ENCODE data around the gene PGAP1. TPM values are rescaled to one million over a fixed set of nuclear protein-coding genes. Genes with fewer than 3 reads are reported as not detected.

Gene PGAP1
- 10 to 100 TPM; 17.8 to 19.2 TPM for total RNA-seq

GRCh38 chr2:196926562-196927375 is at the start of gene PGAP1:
TSS of gene PGAP1 (minus strand) at chr2:196926707. CDS start at chr2:196926616, 91 bp downstream.
- H3K4me1 Mint-ChIP-seq: peaks cover 26% of the 10 kb centered on the region
- peak within 1 kb of the TSS; percentile 99 for H3K27ac Mint-ChIP-seq
- H3K9me3 Mint-ChIP-seq: no peaks in the 10 kb centered on the region
- H3K4me3 Mint-ChIP-seq: peak within 1 kb of the TSS; percentile 99
- H3K27me3 Mint-ChIP-seq: no peaks in the 10 kb centered on the region
- peaks cover 11% of the 10 kb centered on the region for H3K36me3 Mint-ChIP-seq
- peak; percentile 96 for DNase-seq

- H3K27me3 Mint-ChIP-seq: no peaks in the 10 kb centered on the region
- H3K4me1 Mint-ChIP-seq: peaks cover 13% of the 10 kb centered on the region
- peaks cover 1% of the 10 kb centered on the region for H3K36me3 Mint-ChIP-seq
- H3K27ac Mint-ChIP-seq: no peak overlapping the region
- peaks cover 6% of the 10 kb centered on the region for H3K9me3 Mint-ChIP-seq
- no peak overlapping the region for H3K4me3 Mint-ChIP-seq
- DNase-seq: no peak
These were observed 48.5 kb upstream of the PGAP1 start for GRCh38 chr2:196974970-196975369.

- H3K4me3 Mint-ChIP-seq: no peak overlapping the region
- H3K9me3 Mint-ChIP-seq: peaks cover 3% of the 10 kb centered on the region
- H3K4me1 Mint-ChIP-seq: peaks cover 4% of the 10 kb centered on the region
- H3K27ac Mint-ChIP-seq: no peak overlapping the region
- no peaks in the 10 kb centered on the region for H3K27me3 Mint-ChIP-seq
- peaks cover 2% of the 10 kb centered on the region for H3K36me3 Mint-ChIP-seq
- no peak for DNase-seq
These were observed 45.2 kb upstream of the PGAP1 start for GRCh38 chr2:196971574-196972279.

DNA sequence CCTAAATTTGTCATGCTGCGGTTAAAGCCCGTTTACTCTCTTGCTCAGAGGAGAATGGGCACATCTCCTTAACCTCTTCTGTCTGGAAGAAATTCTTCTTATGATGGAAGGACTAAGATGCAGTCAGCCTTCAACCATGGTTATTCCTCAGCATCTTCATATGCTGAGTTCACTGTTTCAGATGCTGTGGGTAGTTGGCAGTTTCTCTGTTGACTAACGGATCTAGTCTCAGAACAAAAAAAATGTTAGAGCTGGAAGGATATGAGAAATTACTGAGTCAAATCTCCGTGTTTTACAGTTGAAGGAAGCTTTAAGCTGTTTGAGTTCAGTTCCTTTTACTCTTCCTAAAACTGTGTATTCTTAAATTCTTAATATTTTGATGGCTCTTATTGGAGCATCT is 43.6 kb upstream of the PGAP1 start:
- H3K4me1 Mint-ChIP-seq: peaks cover 3% of the 10 kb centered on the region
- H3K9me3 Mint-ChIP-seq: peaks cover 1% of the 10 kb centered on the region
- no peak overlapping the region for H3K4me3 Mint-ChIP-seq
- DNase-seq: no peak
- H3K36me3 Mint-ChIP-seq: peaks cover 2% of the 10 kb centered on the region
- H3K27me3 Mint-ChIP-seq: no peaks in the 10 kb centered on the region
- H3K27ac Mint-ChIP-seq: no peak overlapping the region

- H3K27ac Mint-ChIP-seq: no peak overlapping the region
- no peaks in the 10 kb centered on the region for H3K4me1 Mint-ChIP-seq
- H3K9me3 Mint-ChIP-seq: peaks cover 1% of the 10 kb centered on the region
- DNase-seq: no peak
- no peak overlapping the region for H3K4me3 Mint-ChIP-seq
- peaks cover 2% of the 10 kb centered on the region for H3K36me3 Mint-ChIP-seq
- no peaks in the 10 kb centered on the region for H3K27me3 Mint-ChIP-seq
These were observed 42.0 kb upstream of the PGAP1 start for GRCh38 chr2:196968516-196968915.

GRCh38 chr2:196967775-196968174 is 41.3 kb upstream of the PGAP1 start:
- peaks cover 1% of the 10 kb centered on the region for H3K9me3 Mint-ChIP-seq
- peaks cover 4% of the 10 kb centered on the region for H3K36me3 Mint-ChIP-seq
- H3K4me3 Mint-ChIP-seq: no peak overlapping the region
- no peak for DNase-seq
- no peak overlapping the region for H3K27ac Mint-ChIP-seq
- no peaks in the 10 kb centered on the region for H3K27me3 Mint-ChIP-seq
- H3K4me1 Mint-ChIP-seq: peaks cover 4% of the 10 kb centered on the region

- Mint-ChIP-seq H3K4me3 (no peak overlapping the region), H3K27me3 (no peaks in the 10 kb centered on the region), H3K9me3 (peaks cover 1% of the 10 kb centered on the region), H3K4me1 (peaks cover 10% of the 10 kb centered on the region), H3K36me3 (peaks cover 4% of the 10 kb centered on the region), H3K27ac (no peak overlapping the region)
- no peak for DNase-seq
These were observed 40.6 kb upstream of the PGAP1 start for GRCh38 chr2:196967116-196967515.

GRCh38 chr2:196966061-196966460 is 39.6 kb upstream of the PGAP1 start:
- no peak overlapping the region for H3K4me3 Mint-ChIP-seq
- H3K9me3 Mint-ChIP-seq: peaks cover 1% of the 10 kb centered on the region
- H3K27me3 Mint-ChIP-seq: no peaks in the 10 kb centered on the region
- peaks cover 19% of the 10 kb centered on the region for H3K4me1 Mint-ChIP-seq
- H3K27ac Mint-ChIP-seq: no peak overlapping the region
- no peak for DNase-seq
- H3K36me3 Mint-ChIP-seq: peaks cover 4% of the 10 kb centered on the region

GRCh38 chr2:196965651-196966050 is 39.1 kb upstream of the PGAP1 start:
- Mint-ChIP-seq H3K27ac (no peak overlapping the region), H3K27me3 (no peaks in the 10 kb centered on the region), H3K9me3 (peaks cover 1% of the 10 kb centered on the region), H3K36me3 (peaks cover 4% of the 10 kb centered on the region), H3K4me1 (peaks cover 19% of the 10 kb centered on the region), H3K4me3 (no peak overlapping the region)
- DNase-seq: no peak

DNA sequence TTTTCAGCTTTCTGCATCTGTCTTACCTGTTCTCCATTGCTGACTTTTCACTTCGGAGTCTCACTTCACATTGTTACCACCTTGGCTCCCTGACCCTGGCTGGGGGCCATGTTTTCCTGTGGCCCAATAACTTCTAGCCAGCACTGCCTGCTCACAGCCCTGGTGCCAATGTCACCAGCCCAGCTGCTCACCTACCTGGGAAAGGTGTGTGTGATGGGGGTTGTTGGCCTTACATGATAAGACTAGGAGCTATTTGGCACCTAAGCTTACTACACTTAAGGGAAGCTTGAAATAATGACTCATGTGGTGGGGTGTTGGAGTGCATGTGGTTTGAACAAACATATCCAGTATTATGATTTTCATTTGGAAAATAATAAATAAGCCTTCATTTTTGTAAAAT is 37.5 kb upstream of the PGAP1 start:
- no peak for DNase-seq
- peaks cover 4% of the 10 kb centered on the region for H3K36me3 Mint-ChIP-seq
- peaks cover 1% of the 10 kb centered on the region for H3K9me3 Mint-ChIP-seq
- H3K4me1 Mint-ChIP-seq: peaks cover 19% of the 10 kb centered on the region
- H3K27me3 Mint-ChIP-seq: no peaks in the 10 kb centered on the region
- H3K4me3 Mint-ChIP-seq: no peak overlapping the region
- H3K27ac Mint-ChIP-seq: no peak overlapping the region

- H3K27me3 Mint-ChIP-seq: no peaks in the 10 kb centered on the region
- H3K4me1 Mint-ChIP-seq: peaks cover 25% of the 10 kb centered on the region
- H3K9me3 Mint-ChIP-seq: peaks cover 3% of the 10 kb centered on the region
- no peak overlapping the region for H3K4me3 Mint-ChIP-seq
- H3K36me3 Mint-ChIP-seq: peaks cover 4% of the 10 kb centered on the region
- H3K27ac Mint-ChIP-seq: peak overlapping the region; percentile 46
- no peak for DNase-seq
These were observed 36.5 kb upstream of the PGAP1 start for GRCh38 chr2:196963043-196963442.

DNA sequence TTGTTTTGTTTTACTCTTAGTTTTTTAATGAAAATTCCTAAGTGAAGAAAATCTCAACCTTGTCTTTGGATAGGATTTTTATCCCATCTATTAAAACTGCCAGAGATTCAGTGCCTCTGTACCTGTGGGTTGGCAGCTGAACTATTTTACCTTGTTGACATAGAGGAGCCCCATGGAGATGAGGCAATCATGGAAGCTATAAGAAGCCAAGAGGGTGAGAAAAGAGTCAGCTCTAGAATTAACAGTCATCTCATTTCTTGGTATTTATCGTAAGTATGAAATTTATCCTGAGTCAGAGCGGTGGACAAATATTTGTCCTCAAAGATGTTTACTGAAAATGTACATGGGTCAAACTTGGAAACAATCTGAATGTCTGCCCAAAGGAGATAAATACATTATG is 35.8 kb upstream of the PGAP1 start:
- Mint-ChIP-seq H3K27me3 (no peaks in the 10 kb centered on the region), H3K4me3 (peak overlapping the region; percentile 20), H3K36me3 (peaks cover 4% of the 10 kb centered on the region), H3K4me1 (peaks cover 25% of the 10 kb centered on the region), H3K27ac (peak overlapping the region; percentile 66), H3K9me3 (peaks cover 2% of the 10 kb centered on the region)
- no peak for DNase-seq

DNA sequence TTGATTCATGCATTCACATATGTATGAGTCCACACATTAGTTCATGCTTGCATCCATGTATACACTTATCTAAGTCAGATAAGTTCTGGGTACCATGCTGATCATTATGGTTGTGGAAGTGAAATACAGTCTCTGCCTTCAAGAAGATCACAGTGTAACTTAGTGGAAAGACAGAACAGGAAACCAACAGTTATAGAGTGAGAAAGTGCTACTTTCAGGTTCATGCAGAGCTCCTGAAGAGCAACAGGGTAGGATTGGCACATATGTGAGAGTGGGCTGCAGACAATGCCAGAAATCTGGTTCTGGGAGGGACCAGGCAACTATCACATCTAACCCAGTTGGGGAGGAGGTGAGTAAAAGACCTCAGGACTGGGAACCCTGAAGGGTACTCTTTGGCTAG is 35.4 kb upstream of the PGAP1 start:
- no peak for DNase-seq
- peaks cover 2% of the 10 kb centered on the region for H3K36me3 Mint-ChIP-seq
- peaks cover 2% of the 10 kb centered on the region for H3K9me3 Mint-ChIP-seq
- H3K27ac Mint-ChIP-seq: peak overlapping the region; percentile 66
- H3K4me1 Mint-ChIP-seq: peaks cover 25% of the 10 kb centered on the region
- no peaks in the 10 kb centered on the region for H3K27me3 Mint-ChIP-seq
- H3K4me3 Mint-ChIP-seq: peak overlapping the region; percentile 20

- H3K9me3 Mint-ChIP-seq: peaks cover 2% of the 10 kb centered on the region
- H3K27ac Mint-ChIP-seq: no peak overlapping the region
- H3K4me3 Mint-ChIP-seq: no peak overlapping the region
- no peak for DNase-seq
- peaks cover 25% of the 10 kb centered on the region for H3K4me1 Mint-ChIP-seq
- H3K36me3 Mint-ChIP-seq: peaks cover 2% of the 10 kb centered on the region
- no peaks in the 10 kb centered on the region for H3K27me3 Mint-ChIP-seq
These were observed 33.3 kb upstream of the PGAP1 start for GRCh38 chr2:196959734-196960338.

- peaks cover 2% of the 10 kb centered on the region for H3K36me3 Mint-ChIP-seq
- no peaks in the 10 kb centered on the region for H3K27me3 Mint-ChIP-seq
- H3K9me3 Mint-ChIP-seq: peaks cover 2% of the 10 kb centered on the region
- peaks cover 25% of the 10 kb centered on the region for H3K4me1 Mint-ChIP-seq
- DNase-seq: no peak
- H3K4me3 Mint-ChIP-seq: no peak overlapping the region
- no peak overlapping the region for H3K27ac Mint-ChIP-seq
These were observed 32.8 kb upstream of the PGAP1 start for GRCh38 chr2:196959281-196959680.

All from activated naive CD8-positive, alpha-beta T cell treated with anti-CD3 and anti-CD28 coated beads for 36 hours (primary cell).